GM18508 (cell line): ENCODE data around the gene AKR7A2.

Experiments used
- ATAC-seq: cut with Tn5 transposase; IDR thresholded peaks from one replicate; pipeline ENCODE4 v1.9.1; 2021; ENCODE audit warnings: moderate number of reproducible peaks; ENCODE audit not compliant: insufficient read depth, unreplicated experiment

Gene AKR7A2

GRCh38 chr1:19327301-19327700 lies 15.4 kb upstream of the AKR7A2 start:
- ATAC-seq = no peak

DNA sequence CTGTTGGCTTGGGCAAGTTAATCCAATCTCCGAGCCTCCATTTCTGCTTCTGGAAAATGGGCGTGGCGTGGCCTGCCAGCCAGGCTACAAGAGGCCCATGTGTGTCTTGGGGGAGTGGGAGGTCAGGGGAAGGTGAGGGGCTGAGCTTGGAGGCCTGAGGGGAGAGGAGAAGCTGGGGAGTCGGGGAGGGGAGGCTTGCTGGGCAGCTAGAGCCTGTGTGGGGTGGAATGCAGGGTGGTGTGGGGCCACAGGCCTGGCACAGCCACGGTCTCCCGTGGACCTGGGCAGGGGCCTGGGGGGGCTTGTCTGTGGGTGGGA lies 14.8 kb upstream of the AKR7A2 start:
- no peak for ATAC-seq

DNA sequence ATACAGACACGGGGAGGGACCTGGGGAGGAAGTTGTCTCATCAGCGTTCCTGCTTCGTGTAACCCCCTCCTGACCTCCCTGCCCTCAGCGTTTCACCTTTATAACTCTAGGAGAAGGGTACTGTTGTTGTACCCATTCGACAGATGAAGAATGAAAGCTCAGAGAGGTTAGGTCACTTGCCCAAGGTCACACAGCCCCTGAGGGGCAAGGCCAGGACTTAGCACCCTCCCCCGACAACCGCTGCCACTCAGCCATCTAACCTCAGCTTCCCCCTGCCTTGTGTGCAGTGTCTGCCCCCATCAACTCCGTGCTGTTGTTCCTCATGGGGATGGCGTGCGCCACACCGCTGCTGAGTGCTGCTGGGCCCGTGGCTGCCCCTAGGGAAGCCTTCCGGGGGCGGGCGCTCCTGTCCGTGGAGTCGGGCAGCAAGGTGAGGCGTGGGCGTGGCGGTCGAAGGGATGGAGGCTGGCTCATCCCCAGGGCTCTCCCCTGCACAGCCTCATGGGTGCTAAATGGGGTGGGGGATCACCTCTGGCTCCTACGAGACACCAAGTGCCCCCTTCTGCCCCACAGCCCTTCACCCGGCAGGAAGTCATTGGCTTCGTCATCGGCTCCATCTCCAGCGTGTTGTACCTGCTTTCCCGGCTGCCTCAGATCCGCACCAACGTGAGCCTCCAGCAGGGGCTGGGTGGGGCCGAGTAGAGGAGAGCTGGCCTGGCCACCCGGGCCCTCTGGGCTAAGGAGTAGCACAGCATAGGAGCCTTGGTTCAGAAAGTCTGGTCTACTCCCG lies 14.2 kb upstream of the AKR7A2 start:
- ATAC-seq = no peak

- no peak for ATAC-seq
Measured at GRCh38 chr1:19325368-19325957, 13.5 kb upstream of the AKR7A2 start.

DNA sequence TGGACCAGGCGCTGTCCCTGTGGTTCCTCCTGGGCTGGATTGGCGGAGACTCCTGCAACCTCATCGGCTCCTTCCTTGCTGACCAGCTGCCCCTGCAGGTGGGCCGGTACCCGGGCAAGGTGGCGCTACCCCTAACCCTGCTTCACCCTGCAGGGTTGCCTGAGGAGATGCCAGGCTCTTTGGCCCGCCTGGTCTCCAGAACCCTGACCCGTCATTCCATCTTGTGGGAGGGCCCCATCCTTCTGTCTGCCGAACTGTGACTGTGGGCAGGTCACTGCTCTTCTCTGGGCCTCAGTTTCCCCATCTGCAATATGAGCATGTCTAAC lies 12.7 kb upstream of the AKR7A2 start:
- ATAC-seq = no peak

DNA sequence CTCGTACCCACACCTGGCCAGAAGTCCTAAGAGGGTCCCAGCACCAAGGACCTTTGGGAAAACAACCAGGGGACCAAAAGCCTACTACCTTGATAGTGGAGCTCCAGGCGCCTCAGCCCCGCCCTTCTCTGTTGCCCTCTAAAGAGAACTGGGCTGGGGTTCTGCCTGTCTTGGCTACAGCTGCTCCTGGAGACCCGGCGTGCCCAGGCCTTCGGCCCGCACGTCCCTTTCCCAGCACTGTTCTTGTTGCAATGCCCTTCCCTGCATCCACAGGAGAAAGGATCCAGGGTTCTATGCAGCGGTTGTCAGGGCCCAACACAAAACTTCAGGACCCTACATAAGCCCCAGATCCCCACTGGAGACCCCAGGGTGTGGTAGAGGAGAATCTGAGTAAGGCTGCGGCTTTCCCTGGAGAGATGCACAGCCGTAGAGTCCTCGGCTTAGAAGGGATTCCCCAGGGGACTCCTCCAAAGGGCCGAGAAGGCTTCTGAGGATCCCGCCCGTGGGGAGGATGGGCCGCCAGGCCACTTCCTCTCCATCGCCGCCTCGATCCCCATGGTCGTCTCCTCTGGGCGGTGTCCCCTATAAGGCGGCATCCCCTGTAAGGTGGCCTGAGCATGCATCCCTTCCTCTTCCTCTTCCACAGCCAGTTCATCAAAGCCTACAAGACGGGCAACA lies 12.2 kb upstream of the AKR7A2 start:
- no peak for ATAC-seq

GRCh38 chr1:19322481-19322880 lies 10.5 kb upstream of the AKR7A2 start:
- no peak for ATAC-seq

DNA sequence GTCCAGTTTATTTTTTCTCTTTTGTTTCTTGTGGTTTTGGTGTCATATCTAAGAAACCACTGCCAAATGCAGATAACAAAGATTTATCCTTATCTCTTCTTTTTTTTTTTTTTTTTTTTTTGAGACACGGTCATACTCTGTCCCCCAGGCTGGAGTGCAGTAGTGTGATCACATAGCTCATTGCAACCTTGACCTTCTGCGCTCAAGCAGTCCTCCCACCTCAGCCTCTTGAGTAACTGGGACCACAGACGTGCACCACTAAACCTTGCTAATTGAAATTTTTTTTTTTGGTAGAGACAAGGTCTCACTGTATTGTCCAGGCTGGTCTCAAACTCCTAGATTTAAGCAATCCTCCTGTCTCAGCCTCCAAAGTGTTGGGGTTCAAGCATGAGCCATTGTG lies 9.1 kb upstream of the AKR7A2 start:
- ATAC-seq = no peak

DNA sequence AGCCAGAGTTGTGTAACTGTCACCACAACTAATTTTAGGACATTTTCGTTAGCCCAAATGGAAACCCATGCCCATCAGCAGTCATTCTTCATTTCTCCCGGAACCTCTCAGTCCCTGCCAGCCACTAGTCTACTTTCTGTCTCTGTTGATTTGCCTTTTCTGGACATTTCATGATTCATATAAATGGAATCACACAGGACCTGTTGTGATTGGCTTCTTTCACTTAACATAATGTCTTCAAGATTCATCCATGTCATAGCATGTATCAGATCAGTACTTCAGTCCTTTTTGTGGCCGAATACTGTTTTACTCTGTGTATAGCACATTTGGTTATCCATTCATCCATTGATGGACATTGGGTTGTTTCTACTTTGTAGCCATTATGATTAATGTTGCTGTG lies 7.3 kb upstream of the AKR7A2 start:
- no peak for ATAC-seq

- no peak for ATAC-seq
Measured at GRCh38 chr1:19317126-19317910, 5.4 kb upstream of the AKR7A2 start.

DNA sequence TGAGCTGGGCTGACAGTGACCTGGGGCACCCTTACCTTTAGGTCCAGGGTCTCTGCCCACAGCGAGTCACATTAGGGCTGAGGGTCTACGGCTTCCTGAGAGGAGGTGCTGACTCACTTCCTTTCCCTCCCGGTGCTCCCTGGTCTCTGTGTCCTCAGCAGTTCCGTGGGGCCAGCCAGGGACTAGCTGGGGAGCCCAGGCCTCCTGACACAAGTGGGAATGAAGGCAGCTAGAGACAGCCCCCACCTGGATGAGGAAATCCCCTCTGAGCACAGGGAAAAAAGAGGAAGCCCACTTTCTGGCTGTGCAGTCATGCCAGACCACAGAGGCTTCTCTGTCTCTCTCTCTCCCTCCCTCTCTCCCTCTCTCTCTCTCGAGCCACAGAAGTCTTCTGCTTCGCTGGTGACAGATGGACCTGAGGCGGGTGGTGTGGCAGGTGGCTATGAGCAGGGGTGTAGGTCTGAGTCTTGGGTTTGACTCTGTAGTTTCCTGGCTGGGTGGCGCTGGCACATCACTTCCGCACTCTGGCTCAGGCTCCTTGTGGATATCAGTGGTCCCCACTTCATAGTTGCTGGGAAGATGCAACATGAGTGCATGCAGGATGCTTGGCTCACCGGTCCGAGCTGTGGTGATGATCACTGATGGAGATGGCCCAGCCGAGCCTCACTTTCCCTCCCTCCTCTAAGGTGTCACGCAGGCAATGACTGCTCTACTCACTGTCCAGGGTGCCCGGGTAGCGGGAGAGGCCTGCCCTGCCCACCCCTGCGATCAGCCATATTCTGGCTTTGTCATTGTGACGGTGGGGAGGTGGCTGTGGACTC lies 3.6 kb upstream of the AKR7A2 start:
- no peak for ATAC-seq

DNA sequence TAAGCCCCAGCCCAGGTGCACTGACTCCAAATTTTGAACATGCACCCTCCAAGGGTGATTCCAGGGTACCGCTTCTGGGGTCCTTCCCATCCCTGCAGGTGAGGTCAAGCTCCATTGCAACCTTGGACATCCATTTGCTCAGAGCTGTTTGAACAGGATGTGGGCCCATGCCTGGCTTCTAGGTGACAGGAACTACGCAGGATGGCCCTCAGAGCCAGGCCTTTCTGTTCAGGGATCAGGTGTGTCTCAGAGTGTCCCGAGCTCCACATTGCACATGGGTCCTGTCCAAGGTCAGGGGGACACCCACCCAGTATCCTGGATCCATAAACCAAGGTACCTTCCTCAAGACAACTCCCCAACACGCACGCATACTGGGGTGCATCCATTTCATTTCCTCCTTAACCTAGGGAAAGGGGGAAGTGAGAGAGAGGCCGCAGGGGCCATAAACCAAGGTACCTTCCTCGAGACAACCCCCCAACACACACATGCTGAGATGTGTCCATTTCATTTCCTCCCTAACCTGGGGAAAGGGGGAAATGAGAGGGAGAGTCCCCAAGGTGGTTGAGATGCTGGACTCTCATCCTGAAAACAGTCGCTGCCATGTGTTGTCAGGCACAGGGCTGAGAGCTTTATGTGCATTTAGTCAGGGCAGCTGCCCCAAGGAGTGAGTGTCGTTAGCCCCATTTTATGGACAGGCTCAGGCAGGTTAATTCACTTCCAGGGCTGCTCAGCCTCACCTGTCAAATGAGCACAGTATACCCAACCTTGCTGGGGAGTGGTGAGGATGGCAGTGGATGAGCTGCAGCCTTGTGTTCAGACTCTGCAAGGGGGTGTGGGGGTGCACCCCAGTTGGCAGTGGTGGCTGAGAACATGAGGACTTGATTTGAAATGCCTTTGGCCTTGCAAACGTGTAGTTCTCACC lies 2.3 kb upstream of the AKR7A2 start:
- no peak for ATAC-seq

DNA sequence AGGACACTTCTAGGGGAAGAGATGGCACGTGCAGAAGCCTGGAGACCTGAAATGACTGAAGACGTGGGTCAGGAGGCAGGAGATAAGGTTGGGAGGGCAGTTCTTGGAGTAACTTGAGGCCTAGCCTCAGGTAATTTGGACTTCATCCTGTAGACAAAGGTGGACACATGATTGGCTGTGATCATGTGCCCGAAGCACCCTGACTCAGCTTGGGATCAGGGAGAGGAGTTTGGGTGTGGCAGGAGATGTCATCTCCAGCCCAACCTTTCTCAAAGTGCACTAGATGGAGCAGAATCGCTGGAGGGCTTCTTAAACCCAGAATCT lies 1.7 kb upstream of the AKR7A2 start:
- no peak for ATAC-seq

DNA sequence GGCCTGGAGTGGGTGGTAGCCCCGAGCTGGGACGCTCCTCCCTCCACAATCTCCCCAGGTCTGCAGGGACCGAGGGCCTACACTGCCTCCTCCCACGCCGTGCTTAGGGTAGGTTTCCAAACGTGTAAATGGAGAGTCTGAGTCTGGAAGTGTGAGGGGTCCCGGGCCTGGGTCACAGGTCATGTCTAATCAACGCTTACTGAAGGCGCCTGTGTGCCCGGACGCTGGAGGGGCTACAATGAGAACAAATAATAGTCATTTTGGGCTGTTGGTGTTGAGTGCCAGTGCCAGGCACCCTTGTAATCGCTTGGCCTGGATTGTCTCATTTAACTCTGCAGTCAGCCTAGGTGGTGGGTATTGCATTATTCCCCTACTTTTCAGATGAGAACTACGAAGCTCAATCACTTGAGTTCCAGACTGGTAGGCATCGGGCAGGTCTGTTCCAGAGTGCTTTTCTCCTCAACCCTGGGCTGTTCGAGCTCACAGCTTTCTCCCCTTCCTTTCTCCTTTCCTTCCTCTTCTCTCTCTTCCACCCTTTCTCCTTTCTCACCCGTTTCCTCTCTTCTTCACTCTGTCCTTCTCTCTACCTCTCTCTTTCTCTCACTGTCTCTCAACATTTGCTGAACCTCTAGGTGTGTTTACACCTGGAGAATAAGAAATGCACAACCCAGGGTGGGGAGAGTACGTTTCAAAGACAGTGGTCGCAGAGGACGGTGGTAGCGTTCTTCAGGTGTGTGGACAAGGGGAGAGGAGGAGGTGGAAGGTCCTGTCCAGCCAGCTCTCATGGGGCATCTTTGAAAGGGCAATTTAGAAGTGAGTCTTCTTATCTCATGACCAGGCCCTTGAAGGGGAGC lies 1.1 kb upstream of the AKR7A2 start:
- ATAC-seq = no peak

- ATAC-seq = no peak
Measured at GRCh38 chr1:19311503-19311930, 427 bp downstream of the AKR7A2 start.

DNA sequence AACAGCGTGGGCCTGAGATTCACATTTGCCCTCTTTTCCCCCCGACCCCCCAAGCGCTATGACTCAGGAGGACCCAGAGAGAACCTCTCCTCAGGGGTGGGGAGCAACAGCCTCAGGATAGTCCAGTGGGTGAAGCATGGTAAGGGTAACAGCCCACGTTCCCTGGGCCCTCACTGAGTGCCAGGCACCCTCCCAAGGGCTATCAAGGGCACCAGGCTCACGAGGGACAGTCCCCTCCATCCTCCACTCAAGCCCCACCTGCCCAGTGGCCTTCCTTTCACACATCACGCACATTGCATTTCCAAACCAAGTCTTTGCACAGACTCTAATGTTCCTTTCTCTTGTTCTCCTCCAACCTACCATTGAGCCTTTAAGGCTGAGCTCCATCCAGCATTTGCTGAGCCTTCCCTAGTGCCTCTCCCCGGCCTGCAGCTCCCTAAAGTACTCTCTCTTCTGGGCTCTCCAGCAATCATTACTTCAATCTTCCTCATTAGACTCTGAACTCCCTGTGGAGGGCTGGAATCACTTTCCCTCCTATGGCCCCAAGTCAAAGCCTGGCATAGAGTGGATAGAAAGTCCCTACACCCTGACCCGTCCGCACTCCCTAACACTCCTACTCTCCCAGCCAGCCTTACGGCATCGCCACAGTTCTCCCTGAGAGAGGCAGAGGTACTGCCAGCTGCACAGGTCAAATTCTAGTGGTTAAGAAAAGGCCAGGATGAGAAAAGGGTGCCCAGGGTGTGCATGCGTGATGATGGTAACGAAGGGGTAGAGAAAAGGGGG lies 1.0 kb downstream of the AKR7A2 start:
- no peak for ATAC-seq

DNA sequence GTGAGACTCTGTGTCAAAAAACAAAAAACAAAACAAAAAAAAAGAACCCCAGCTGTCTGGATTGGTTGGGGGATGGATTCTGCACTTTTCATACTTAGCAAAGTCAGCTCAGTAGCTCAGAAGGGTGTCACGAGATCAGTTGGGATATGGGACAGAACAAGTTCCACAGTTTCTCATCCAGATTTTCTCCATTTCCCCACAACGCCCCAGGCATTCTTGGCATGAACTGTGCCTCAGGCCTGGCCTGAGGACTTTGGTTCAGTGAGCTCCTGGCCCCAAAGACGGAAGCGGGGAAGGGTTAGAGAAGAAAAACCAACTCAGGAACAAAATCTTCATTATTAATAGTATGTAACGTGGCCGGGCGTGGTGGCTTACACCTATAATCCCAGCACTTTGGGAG lies 1.9 kb downstream of the AKR7A2 start:
- no peak for ATAC-seq
